Measurements from ENCODE around the gene SYDE1. TPM values are rescaled to one million over a fixed set of nuclear protein-coding genes. Genes with fewer than 3 reads are reported as not detected.
"Not testable (repeated sequence)": the region's sequence is repeated elsewhere in the genome, so short reads cannot be mapped to it uniquely, and the experiment has no call there.

SYDE1 gene
- total RNA-seq (2014; rRNA removed; shearing (Covaris generic)) = 15.0 and 23.3 TPM in 2 replicates

GRCh38 chr19:15107061-15108010, at the start of gene SYDE1:
TSS of gene SYDE1 (plus strand) at chr19:15107401. CDS start at chr19:15107434, 33 bp downstream.
- peak; percentile 79 for DNase-seq (ENCODE audit: low read depth)

DNA sequence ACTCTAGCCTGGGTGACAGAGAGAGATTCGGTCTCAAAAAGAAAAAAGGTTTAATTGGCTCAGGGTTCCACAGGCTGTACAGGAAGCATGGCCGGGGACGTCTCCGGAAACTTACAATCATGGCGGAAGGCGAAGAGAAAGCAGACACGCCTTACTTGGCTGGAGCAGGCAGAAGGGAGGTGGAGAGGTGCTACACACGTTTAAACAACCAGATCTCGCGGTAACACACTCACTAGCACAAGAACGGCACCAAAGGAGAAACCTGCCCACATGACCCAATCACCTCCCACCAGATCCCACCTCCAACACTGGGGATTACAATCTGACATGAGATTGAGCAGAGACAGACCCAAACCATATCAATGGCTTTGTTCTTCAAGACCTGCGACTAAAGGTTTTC, 45.2 kb upstream of the SYDE1 start:
- peak; percentile 34 for DNase-seq (ENCODE audit: low read depth)

GRCh38 chr19:15070386-15070785, 36.8 kb upstream of the SYDE1 start:
- peak; percentile 33 for DNase-seq (ENCODE audit: low read depth)

DNA sequence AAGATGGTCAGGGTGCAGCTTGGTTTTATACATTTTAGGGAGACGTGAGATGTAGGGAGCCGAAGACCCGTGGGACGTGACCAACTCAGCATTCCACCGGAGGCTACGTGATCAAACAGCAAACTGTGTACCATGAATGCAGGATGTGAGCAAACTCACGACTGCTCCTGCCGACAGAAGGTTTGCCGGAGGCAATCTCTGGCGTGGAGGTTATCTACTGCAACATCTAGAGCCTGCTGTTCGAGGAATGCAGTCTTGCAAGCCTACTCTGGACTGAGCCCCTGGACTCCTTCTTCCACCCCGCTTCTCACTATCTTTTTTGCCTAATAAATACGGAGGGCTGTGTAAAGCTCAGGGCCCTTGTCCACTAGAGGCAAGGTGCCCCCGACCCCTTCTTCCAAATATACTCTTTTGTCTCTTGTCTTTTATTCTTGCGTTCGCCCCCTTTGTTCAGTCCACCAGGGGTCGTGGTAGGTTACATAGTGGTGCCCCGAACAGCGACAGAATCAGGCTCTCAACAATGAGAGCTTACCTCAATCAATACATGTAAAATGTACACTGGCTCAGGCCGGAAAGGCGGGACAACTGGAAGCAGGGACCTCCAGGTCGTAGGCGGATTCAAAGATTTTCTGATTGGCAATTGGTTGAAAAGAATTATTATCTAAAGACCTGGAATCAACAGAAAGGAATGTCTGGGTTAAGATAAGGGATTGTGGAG, 34.1 kb upstream of the SYDE1 start:
- DNase-seq (ENCODE audit: low read depth) = peak; percentile 94

GRCh38 chr19:15074371-15074770, 32.8 kb upstream of the SYDE1 start:
- DNase-seq (ENCODE audit: low read depth) = peak; percentile 22

DNA sequence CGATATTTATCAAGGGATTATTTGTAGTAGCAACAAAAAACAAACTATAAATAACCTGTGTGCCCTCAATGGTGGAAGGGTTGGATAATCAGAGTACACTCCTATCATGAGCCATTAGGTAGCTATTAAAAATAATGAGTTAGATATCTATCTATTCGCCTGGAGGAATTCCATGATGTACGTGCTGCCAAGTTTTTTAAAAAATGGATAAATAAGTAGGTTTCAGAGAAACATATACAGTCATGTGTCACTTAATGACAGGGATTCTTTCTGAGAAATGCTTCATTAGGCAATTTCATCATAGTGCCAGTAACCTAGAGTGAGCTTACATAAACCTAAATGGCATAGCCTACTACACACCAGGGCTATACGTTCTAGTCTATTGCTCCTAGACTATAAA, 31.4 kb upstream of the SYDE1 start:
- DNase-seq (ENCODE audit: low read depth) = no peak

DNA sequence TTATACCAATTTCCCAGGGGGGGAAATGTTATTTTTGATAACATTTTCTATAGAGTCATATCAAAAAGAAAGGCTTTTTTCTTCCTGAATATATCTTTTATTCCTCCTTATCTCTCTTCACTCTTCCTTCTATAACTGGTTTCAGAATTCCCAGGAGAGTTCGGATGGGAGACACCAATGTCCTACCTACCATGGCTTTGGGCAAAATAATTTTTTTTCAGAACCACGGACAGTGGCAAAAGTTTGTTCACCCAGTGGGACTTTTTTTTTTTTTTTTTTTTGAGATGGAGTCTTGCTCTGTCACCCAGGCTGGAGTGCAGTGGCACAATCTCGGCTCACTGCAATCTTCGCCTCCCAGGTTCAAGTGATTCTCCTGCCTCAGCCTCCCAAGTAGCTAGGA, 27.2 kb upstream of the SYDE1 start:
- peak; percentile 33 for DNase-seq (ENCODE audit: low read depth)

- DNase-seq (ENCODE audit: low read depth) = no peak
These were observed 25.3 kb upstream of the SYDE1 start, which contains the start of gene OR1I1 for GRCh38 chr19:15081911-15082310. TSS of gene OR1I1 (plus strand) at chr19:15082211. CDS start at chr19:15087066, 4,855 bp downstream.

GRCh38 chr19:15087182-15087581, 20.0 kb upstream of the SYDE1 start:
- no peak for DNase-seq (ENCODE audit: low read depth)

DNA sequence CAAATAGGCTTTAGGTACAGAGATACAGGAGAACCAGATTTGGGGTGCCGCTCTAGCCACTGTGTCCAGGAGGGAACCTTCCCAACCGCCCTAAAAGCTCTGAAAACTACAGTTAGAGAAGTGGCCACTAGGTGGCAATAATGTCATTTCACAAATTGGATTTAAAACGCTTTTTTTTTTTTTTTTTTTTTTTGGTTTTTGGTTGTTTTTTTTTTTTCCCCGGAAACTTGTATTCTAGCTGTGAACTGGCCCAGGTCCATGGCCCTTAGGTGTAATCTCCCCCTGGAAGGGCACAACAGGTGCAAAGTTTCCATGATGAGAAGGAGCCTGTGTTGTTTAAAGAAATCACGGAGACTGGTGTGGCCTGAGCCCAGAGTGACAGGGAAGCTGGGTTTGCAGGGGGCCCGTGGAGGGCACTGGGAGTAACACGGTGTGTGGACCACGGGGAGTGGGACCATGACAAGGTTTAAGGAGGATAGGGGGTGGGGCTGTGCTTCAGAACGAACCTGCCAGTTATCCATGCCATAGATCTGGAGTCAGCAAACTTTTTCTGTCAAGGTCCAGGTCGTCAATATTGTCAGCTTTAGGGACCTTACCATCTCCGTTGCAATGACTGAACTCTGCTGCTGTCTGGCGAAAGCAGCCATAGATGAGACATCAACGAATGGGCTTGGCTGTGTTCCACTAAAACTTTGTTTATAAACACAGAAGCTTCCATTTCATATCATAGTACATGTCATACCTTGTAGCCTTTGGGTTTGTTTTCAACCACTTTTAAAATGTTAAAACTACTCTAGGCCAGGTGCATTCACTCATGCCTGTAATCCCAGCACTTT, 15.1 kb upstream of the SYDE1 start:
- peak; percentile 67 for DNase-seq (ENCODE audit: low read depth)

DNA sequence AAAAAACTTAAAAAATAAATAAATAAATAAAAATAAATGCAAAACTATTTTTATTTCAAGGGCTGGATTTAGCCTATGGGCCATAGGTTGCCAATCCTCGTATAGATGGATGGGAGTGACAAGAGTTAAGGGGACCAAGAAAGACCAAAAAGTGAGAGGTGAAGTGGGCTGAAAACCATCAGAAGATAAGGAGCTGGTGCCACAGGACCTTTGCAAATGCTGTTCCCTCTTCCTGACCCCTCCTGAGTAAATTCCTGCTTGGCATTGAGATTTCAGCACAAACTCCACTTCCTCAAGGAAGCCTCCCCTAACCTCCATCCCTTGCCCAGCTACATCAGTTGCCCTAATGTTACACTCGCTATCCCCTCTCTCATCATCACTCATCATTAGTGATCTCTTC, 14.2 kb upstream of the SYDE1 start:
- DNase-seq (ENCODE audit: low read depth) = no peak

DNA sequence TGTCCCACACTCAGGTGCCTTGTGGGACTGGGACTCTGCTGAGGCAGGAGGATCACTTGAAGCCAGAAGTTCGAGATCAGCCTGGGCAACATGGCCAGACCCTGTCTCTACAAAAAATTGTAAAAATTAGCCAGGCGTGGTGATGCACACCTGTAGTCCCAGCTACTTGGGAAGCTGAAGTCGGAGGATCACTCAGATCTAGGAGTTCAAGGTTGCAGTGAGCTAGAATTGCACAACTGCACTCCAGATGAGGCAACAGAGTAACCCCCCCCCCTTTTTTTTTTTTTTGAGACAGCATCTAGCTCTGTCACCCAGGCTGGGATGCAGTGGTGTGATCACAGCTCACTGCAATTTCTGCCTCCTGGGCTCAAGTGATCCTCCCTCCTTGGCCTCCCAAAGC, 11.0 kb upstream of the SYDE1 start:
- DNase-seq (ENCODE audit: low read depth) = no peak

DNA sequence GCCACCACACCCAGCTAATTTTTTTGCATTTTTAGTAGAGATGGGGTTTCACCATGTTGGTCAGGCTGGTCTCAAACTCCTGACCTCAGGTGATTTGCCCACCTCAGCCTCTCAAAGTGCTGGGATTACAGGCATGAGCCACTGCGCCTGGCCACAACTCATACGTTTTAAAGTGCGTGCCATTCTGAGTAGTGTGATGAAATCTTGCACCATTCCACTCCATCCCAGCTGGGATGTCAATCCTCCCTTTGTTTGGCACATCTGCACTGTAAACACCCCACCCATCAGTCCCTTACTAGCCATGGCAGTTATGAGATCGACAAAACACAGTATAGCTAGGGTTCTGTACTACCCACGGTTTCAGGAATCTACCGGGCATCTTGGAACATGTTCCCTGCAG, 9.2 kb upstream of the SYDE1 start:
- DNase-seq (ENCODE audit: low read depth) = not testable (repeated sequence)

- DNase-seq (ENCODE audit: low read depth) = no peak
These were observed 8.7 kb upstream of the SYDE1 start for GRCh38 chr19:15098460-15098859.

GRCh38 chr19:15099017-15099582, 8.1 kb upstream of the SYDE1 start:
- no peak for DNase-seq (ENCODE audit: low read depth)

- peak; percentile 44 for DNase-seq (ENCODE audit: low read depth)
These were observed 5.6 kb upstream of the SYDE1 start for GRCh38 chr19:15101479-15102082.

DNA sequence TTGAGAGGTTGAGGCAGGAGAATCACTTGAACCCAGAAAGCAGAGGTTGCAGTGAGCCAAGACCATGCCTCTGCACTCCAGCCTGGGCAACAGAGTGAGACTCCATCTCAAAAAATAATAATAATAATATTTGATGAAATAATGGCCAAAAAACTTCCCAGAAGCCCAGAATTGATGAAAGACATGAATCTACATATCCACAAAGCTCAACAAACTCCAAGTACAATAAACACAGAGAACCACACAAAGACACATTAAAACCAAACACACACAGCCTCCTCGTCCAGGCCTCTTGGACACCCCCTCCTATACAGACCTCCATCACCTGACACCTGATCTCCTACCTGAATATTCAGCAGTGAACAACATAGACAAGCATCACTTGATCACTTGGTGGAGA, 3.2 kb upstream of the SYDE1 start:
- DNase-seq (ENCODE audit: low read depth) = no peak

GRCh38 chr19:15104411-15104810, 2.8 kb upstream of the SYDE1 start:
- DNase-seq (ENCODE audit: low read depth) = no peak

- no peak for DNase-seq (ENCODE audit: low read depth)
These were observed 2.2 kb upstream of the SYDE1 start for GRCh38 chr19:15105044-15105443.

DNA sequence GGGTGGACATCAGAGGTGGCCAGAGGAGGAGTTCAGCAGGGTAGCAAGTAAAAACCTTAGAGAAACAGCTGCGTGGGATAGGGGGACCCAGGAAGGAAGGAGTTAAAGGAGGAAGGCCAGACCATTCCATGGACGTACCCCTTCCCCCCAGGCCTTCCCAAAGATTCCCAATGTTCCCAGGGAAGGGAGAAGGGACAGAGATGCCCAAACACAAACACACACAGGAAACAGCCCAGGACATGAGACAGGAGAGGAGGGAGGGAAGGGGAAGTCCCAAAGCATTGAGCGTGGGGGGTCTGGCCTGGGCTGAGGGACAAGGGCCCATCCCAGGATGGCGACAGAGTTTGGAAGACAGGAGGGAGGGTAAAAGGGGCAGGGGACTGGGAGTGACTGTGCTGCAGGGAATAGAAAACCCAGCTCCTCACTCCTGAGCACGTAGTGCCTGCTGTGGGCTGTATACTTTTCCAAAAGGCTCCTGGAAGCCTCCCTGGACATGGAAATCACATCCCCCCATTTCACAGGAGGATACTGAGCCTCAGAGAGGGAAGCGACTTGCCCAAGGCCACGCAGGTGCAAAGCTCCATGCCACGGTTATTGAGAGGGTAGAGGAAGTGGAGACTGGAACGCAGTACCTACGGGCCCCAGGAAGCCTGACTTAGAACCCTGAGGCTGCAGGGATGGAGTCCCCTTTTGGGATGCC, 1.1 kb downstream of the SYDE1 start:
- DNase-seq (ENCODE audit: low read depth) = peak; percentile 27
